ENCODE results near the gene ASIC2.

Gene ASIC2

GRCh38 chr17:33204701-33205100 is 88.4 kb downstream of the ASIC2 start:
- no peak for DNase-seq (ENCODE audit: low read depth in 3 of 3)

GRCh38 chr17:33204156-33204555 is 88.9 kb downstream of the ASIC2 start:
- no peak for DNase-seq (ENCODE audit: low read depth in 3 of 3)

- DNase-seq (ENCODE audit: low read depth in 3 of 3) = no peak
Observed at GRCh38 chr17:33202796-33203495, 90.1 kb downstream of the ASIC2 start.

- no peak for DNase-seq (ENCODE audit: low read depth in 3 of 3)
Observed at GRCh38 chr17:33202021-33202420, 91.1 kb downstream of the ASIC2 start.

GRCh38 chr17:33201283-33201682 is 91.8 kb downstream of the ASIC2 start:
- DNase-seq (ENCODE audit: low read depth in 3 of 3) = no peak

GRCh38 chr17:33200587-33200986 is 92.5 kb downstream of the ASIC2 start:
- no peak for DNase-seq (ENCODE audit: low read depth in 3 of 3)

- DNase-seq (ENCODE audit: low read depth in 3 of 3) = no peak
Observed at GRCh38 chr17:33199571-33200510, 93.3 kb downstream of the ASIC2 start.

- no peak for DNase-seq (ENCODE audit: low read depth in 3 of 3)
Observed at GRCh38 chr17:33198954-33199353, 94.1 kb downstream of the ASIC2 start.

GRCh38 chr17:33197342-33197741 is 95.8 kb downstream of the ASIC2 start:
- no peak for DNase-seq (ENCODE audit: low read depth in 3 of 3)

- no peak for DNase-seq (ENCODE audit: low read depth in 3 of 3)
Observed at GRCh38 chr17:33196883-33197282, 96.2 kb downstream of the ASIC2 start.

GRCh38 chr17:33192951-33193911 is 99.9 kb downstream of the ASIC2 start:
- no peak for DNase-seq (ENCODE audit: low read depth in 3 of 3)

GRCh38 chr17:33183487-33184026 is 109.5 kb downstream of the ASIC2 start:
- no peak for DNase-seq (ENCODE audit: low read depth in 3 of 3)

- no peak for DNase-seq (ENCODE audit: low read depth in 3 of 3)
Observed at GRCh38 chr17:33179151-33179550, 113.9 kb downstream of the ASIC2 start.

GRCh38 chr17:33178681-33179080 is 114.4 kb downstream of the ASIC2 start:
- DNase-seq (ENCODE audit: low read depth in 3 of 3) = no peak

- DNase-seq (ENCODE audit: low read depth in 3 of 3) = no peak
Observed at GRCh38 chr17:33175562-33175961, 117.5 kb downstream of the ASIC2 start.

GRCh38 chr17:33171931-33172330 is 121.2 kb downstream of the ASIC2 start:
- no peak for DNase-seq (ENCODE audit: low read depth in 3 of 3)

- no peak for DNase-seq (ENCODE audit: low read depth in 3 of 3)
Observed at GRCh38 chr17:33169580-33170285, 123.4 kb downstream of the ASIC2 start.

GRCh38 chr17:33167736-33168135 is 125.4 kb downstream of the ASIC2 start:
- DNase-seq (ENCODE audit: low read depth in 3 of 3) = no peak

GRCh38 chr17:33166472-33166871 is 126.6 kb downstream of the ASIC2 start:
- no peak for DNase-seq (ENCODE audit: low read depth in 3 of 3)

GRCh38 chr17:33164169-33164881 is 128.8 kb downstream of the ASIC2 start:
- DNase-seq (ENCODE audit: low read depth in 3 of 3) = no peak

Measured in stimulated activated CD4-positive, alpha-beta T cell treated with anti-CD3 and anti-CD28 coated beads, TNF-alpha, amount 100 ng/mL, for 4 hours (primary cell).